GM12865 (cell line): ENCODE results near the gene CWH43.
"Not testable (repeated sequence)": the region's sequence is repeated elsewhere in the genome, so short reads cannot be mapped to it uniquely, and the experiment has no call there.

ENCODE experiments used
- DNase-seq: peaks from one replicate; pipeline ENCODE4 v3.0.0; 2010; ENCODE audit warnings: low read depth
- H3K4me3 ChIP-seq: 2 replicates; pipeline ENCODE4 v1.5.1; 2011; ENCODE audit warnings: mild to moderate bottlenecking, low read depth, low read length, control low read depth
- CTCF ChIP-seq: IDR thresholded peaks from 2 replicates; pipeline ENCODE4 v1.5.1; 2011; ENCODE audit warnings: low read length, control low read depth, low read depth, inconsistent platforms; ENCODE audit not compliant: insufficient read depth; ENCODE audit errors: missing control alignments

Gene CWH43

GRCh38 chr4:48970471-48970921, 15.6 kb upstream of the CWH43 start:
- DNase-seq = no peak
- H3K4me3 ChIP-seq = no peak overlapping the region
- no peak for TF ChIP-seq CTCF

DNA sequence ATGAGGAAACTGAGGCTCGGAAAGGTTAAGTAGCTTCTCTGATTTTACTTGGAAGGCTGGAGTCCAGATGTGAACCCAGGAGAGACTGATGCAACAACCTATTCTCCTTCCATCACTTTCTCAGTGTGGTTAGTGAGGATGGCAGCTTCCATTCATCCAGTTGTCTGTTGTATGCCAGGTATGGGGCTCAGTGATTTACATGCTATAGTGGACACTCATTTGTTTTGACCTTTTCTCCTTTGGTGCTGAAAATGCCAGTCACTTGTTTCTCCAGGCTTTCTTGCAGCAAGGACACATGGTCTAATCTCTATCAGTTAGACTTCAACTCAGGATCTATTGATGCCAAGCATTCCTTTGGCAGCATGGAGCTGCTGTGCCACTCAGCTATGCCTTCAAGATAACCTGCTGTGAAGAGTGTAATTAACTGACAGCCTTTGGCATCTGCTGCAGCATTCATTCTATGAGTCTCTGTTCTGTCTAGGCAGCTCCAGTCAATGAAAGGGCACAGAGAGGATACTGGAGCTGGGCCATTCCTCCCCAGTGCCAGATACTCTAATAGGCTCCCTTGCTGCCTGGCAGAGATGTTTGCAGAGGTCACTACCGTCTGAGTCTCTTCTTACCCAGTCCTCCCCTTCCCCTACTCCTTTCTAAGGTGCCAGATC, 11.0 kb upstream of the CWH43 start:
- no peak for TF ChIP-seq CTCF
- H3K4me3 ChIP-seq = no peak overlapping the region
- no peak for DNase-seq

DNA sequence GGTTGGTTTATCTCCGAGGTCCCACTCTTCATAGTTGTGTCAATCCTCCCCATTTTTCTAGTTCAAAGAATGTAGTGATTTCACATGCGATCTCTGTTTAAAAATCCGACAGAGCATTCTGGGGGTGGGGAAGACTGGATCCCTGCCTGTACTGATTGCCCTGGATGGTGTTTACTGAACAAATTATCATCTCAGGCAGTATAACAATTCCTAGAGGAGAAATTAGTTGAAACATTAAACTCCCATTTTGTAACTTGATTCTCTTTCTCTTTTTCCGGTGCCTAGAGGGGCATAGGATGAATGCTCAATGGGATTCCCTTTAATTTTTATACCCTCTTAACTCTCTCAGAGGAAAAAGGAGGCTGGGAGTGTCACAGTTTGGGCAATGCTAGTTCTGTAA, 10.0 kb upstream of the CWH43 start:
- DNase-seq = no peak
- TF ChIP-seq CTCF = no peak
- H3K4me3 ChIP-seq = no peak overlapping the region

DNA sequence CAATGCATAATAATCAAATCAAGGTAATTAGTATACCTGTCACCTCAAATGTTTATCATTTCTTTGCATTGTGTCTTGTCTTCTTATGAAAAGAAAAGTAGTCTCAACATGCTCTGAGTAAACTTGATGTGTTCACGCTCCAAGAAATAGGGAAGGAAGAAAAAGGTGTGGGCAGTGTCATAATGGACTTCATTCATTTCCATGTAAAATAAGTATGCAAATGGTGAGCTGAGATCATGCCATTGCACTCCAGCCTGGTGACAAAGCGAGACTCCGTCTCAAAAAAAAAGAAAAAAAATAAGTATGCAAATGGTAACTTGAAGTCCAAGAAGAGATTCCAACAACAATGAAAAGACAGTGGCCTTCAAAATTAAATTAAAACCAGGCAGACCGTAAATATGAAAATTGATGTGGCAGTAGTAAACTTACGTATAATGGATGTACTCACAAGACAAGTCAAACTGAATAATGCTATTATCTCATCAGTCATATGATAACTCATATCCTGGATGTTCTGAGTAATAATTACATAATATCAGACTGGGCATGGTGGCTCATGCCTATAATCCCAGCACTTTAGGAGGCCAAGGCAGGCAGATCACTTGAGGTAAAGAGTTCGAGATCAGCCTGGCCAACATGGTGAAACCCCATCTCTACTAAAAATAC, 6.0 kb upstream of the CWH43 start:
- no peak for TF ChIP-seq CTCF
- no peak for DNase-seq
- H3K4me3 ChIP-seq = no peak overlapping the region

DNA sequence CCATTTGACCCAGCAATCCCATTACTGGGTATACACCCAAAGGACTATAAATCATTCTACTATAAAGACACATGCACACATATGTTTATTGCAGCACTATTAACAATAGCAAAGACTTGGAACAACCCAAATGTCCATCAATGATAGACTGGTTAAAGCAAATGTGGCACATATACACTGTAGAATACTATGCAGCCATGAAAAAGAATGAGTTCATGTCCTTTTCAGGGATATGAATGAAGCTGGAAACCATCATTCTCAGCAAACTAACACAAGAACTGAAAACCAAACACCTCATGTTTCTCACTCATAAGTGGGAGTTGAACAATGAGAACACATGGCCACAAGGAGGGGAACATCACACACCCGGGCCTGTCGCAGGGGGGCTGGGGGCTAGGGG, 2.1 kb upstream of the CWH43 start:
- not testable (repeated sequence) for DNase-seq, H3K4me3 ChIP-seq

DNA sequence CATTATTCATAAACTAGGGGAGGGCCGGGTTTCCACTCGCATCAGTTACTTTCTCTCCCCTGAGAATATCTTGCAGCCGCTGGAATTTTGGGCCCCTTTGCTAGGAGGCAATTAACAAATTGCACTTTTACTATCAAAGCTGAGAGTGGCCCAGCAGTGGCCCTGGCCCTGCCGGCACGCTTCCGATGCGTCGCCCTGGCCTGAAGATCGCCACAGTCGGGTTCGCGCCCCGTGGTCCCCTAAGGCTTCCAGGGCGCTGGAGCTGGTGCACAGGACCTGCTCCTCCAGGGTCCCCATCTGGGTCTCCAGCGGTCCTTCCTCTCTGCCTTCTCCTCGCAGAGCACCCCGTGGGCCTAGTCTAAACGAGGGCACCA, 486 bp upstream of the CWH43 start:
- no peak overlapping the region for H3K4me3 ChIP-seq
- DNase-seq = no peak
- no peak for TF ChIP-seq CTCF

DNA sequence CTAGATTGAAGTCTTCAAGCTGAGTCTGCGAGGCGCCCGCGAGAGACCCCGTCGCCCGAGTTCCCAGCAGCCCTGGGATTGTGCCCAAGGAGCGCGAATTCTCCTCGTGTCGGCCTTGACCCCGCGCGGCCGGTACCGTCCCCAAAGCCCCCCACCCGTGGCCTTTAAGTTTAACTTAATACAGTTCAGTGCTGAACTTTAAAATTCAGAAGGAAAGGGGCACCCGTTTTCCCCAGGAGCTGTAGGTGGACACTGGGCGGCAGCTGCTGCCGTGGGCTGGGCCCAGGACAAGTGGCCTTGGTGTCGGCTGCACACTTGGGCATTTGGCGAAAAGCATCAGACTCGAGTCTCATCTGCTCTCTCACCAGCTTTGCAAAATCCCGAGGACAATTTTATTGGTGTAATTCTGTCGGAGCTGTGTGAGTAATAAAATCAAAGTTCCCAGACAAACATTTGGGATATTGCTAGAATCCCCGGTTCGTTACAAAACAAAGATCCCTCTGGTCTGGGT, 634 bp downstream of the CWH43 start:
- TF ChIP-seq CTCF = no peak
- no peak overlapping the region for H3K4me3 ChIP-seq

More for the DNA sequence above, 634 bp downstream of the CWH43 start:
- DNase-seq = no peak
